Measurements from ENCODE around the gene BATF.

GRCh38 chr14:75489480-75489837 is 32.8 kb upstream of the BATF start:
- TF ChIP-seq TAF1 (IDR thresholded peaks at IDR 0.05; ENCODE audit: low read depth) (no peak), YY1 (IDR thresholded peaks at IDR 0.05; ENCODE audit: low read depth) (no peak), REST (IDR thresholded peaks at IDR 0.05; ENCODE audit: low read depth) (no peak), USF1 (IDR thresholded peaks at IDR 0.05) (no peak), RAD21 (IDR thresholded peaks at IDR 0.05; ENCODE audit: low read depth) (no peak), EP300 (IDR thresholded peaks at IDR 0.05; ENCODE audit: borderline replicate concordance) (no peak), FOXM1 (IDR thresholded peaks at IDR 0.05; ENCODE audit: borderline replicate concordance, low read depth) (no peak), NFIC (IDR thresholded peaks at IDR 0.05) (no peak)

Measured in Ishikawa (cell line).